Stimulated activated CD4-positive, alpha-beta T cell treated with anti-CD3 and anti-CD28 coated beads, Interleukin-1b, Interleukin-23, amount 100 ng/mL, for 1 hour (primary cell): Measurements from ENCODE around the gene MED19.
A peak's percentile ranks its signal among the peaks of the same experiment; 100 is the strongest.
"Not testable (repeated sequence)": the region's sequence is repeated elsewhere in the genome, so short reads cannot be mapped to it uniquely, and the experiment has no call there.

Experiments
- DNase-seq, 2 donors: peaks; one replicate each; pipeline ENCODE4 v3.0.0-alpha.2; 2020; ENCODE audit warnings: low read depth in 2 of 2

Gene MED19, protein sequence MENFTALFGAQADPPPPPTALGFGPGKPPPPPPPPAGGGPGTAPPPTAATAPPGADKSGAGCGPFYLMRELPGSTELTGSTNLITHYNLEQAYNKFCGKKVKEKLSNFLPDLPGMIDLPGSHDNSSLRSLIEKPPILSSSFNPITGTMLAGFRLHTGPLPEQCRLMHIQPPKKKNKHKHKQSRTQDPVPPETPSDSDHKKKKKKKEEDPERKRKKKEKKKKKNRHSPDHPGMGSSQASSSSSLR

DNA sequence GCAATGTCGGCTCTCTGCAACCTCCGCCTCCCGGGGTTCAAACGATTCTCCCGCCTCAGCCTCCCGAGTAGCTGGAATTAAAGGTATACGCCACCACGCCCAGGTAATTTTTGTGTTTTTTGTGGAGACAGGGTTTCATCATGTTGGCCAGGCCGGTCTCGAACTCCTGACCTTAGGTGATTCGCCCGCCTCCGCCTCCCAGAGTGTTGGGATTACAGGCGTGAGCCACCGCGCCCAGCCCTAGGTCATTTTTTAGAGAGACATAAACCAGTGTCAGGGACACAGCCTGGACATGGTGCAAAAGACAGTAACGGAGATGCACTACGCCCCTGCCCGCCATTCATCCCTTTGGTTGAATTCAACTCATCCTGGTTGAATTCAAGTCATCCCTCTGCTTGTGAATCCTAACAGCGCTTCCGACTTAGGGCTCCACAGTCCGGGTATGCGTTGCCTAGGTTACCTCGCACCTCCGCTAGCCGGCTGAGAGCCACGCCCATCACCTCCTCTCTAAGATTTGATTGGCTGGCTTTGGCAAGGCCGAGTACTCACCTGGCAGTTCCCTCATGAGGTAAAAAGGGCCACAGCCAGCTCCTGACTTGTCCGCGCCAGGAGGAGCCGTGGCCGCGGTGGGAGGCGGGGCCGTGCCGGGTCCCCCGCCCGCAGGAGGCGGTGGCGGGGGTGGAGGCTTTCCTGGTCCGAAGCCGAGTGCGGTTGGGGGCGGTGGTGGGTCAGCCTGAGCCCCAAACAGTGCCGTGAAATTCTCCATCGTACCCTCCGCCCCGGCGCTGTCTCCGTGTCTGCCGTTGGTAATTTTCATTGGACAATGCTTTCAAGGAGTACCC is at the start of gene MED19:
Gene MED19, minus strand, starts transcription at position 802 of the 842 bp plus-strand sequence. Its CDS starts 36 bp downstream, at position 766.
- DNase-seq, result peak; percentile 37 to 38

DNA sequence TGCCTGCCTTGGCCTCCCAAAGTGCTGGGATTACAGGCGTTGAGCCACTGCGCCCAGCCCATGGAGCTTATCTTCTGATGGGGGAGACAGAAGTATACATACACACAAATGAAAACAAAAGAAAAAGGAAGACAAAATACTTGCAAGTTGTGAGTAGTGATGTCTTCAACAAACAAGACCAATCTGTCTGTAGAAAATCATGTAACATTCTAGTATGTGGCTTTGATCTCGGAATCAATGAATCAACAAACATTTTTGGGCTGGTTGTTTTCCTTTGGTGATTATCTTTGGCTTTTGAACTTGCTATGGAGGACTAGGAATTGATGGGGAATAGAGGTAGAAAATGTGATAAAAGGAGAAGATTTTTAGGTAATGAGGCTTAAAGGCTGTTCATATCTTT is 46.2 kb upstream of the MED19 start:
- no peak for DNase-seq

DNA sequence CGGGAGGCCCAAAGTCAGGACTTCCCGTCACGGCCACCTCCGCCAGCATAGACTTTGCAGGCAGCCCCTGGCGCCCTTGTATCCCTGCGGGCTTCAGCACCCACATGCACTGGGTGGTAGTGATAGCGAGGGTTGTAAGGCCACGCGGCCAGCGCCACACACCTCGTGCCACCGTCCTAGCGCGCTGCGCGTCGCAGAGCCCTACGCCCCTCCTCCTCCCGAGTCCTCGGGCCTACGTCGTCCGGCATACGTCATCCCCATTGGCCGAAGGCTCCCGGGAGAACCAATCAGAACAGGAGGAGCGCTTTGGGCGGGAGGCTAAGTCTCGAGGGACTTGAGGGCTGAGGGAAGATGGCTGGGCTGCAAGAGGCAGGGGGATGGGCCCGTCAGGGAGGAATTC is 40.9 kb upstream of the MED19 start:
- DNase-seq, result no peak

DNA sequence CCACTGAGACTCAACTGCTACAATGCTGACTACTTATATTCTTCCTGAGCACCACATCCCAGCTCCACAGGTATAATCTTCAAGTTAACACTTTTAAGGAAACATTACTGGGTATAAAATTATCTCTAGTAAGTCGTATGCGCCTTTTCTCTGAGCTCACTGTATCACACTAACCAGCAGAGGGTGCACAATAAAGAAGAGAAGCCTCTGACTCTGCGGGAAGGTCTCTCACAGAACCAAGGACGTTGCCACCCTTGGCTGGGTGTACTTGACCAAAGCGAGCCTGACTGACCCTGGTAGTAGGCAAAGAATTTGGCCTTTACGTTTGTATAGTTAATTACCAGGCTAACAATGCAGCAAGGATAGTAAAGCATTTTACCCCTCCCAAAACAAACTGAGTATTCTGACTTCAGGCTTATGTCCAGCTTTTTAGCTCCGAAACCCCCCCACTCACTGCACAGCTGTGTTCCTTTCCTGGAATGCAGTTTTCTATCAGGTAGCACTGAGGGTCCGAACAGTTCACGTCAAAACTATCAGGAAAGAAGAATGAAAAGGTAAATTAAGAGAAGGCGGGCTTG is 39.8 kb upstream of the MED19 start, which contains the start of gene BTBD18:
Gene BTBD18, minus strand, starts transcription at position 144 of the 578 bp plus-strand sequence. CDS start 631 bp downstream, outside the sequence.
- DNase-seq, result no peak

DNA sequence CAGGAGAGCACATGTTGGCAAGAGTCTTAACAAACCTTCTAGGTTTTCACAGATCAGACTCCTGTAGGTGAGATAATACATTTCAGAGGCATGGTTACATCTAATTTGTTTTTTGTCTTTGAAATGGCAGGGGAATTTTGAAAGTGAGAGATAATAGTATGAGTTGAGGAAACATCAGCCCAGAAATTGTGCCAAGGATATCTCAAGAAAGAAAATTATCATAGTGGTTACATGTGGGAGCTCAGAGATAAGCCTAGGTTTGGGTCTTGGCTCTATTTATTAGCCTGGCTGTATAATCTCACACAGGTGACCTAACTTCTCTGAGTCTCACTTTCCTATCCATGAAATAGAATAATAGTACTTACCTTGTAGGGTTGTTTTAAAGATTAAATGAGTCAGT is 39.2 kb upstream of the MED19 start:
- no peak for DNase-seq

DNA sequence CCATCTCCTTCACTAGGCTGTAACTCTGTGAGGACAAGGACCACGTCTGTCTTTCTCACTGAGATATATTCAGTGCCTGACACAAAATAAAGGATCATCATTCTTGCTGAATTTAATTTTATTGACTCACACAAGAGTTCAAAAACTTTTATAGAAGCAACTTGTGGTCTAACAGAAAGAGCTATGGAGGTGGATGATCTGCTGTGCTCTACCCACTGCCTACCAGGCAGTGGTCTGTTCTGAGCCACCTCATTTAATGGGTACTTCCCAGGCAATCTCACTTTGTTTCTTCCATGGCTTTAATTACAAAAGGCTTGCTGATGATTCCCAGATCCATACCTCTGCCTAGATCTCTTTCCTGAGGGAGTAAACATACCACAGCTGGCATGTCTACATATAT is 34.9 kb upstream of the MED19 start:
- DNase-seq, result no peak

DNA sequence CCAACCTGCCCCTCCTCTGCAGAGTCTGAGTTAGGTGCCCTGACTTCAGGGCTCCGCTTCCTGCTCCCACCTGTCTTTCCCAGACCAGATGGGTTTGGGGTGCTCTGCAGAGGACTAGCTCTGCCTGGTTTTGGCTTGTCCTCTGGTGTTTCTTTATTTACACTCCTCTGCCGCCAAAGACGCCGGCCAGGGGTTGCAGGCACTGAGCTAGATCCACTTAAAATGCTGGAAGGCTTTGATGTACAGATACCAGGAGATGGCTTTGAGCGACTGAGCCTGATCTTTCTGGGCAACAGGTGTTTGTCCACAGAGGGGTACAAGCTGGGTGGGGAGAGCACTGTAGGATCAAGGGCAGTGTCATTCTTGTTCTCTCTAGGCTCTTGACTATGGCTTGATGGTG is 33.2 kb upstream of the MED19 start:
- no peak for DNase-seq

DNA sequence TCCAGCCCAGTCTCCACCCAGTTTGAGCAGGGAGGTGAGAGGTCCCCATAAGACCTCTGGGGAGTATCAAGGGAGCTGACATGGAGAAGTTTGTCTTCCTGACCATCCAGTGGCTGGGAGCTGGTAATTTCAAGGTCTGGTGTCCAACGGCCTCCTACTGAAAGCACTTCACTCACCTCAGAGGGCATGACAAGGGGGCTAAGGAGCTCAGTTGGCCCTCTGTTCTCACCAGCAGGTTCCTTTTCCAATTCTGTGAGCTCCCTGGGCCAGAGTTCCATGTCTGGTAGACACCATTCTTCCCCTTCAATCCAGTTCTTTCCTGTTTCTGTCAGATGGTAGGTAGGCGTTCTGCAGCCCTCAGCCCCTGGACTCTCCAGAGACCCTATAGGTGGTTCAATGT is 32.3 kb upstream of the MED19 start:
- no peak for DNase-seq

DNA sequence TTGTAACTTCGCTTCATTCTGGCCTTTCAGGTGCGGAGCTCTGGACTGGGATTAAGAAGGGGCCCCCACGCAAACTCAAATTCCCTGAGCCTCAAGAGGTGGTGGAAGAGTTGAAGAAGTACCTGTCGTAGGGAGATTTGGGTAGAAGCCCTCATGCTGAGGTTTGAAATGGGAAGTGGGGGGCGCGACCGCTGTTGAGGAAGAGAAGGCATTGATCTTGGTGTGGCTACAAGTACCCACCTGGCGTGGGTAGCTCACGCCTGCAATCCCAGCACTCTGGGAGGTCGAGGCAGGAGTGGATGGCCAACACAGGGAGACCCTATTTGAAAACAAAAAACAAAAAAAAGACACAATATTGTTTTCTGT is 30.1 kb upstream of the MED19 start:
- DNase-seq, result no peak

DNA sequence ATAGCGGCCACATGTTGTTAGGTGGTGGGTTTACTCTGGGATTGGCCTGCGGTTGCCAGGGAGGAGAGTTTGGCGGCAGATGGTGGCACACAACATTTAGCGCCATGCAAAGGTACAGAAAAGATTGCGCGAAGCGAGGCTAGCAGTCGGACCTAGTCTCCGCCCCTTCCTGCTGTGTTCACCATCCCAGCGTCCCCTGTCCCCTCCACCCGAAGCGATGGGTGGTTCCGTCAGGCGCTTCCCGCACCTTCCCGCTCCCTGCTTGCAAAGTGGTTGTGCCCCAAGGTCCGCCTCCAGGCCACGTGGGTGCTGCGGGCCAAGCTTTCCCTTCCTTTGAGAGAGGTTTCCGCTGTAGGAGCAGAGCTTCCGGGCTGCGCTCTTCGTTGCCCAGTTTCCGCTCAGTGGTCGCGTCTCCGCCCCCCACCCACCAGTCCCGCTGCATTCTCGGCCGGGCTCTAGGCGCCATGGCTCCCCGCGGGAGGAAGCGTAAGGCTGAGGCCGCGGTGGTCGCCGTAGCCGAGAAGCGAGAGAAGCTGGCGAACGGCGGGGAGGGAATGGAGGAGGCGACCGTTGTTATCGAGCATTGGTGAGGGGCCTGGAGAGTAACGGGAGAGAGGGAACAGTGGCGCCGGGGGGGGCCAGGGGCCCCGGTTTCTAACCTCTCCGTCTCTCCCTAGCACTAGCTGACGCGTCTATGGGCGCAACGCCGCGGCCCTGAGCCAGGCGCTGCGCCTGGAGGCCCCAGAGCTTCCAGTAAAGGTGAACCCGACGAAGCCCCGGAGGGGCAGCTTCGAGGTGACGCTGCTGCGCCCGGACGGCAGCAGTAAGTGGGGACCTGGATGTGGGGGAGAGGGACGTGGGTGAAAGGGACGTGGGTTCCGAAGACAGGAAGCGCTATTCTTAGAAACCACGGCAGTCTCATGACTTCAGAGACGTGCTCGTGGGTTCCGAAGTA is 29.4 kb upstream of the MED19 start, which contains the start of gene SELENOH:
Gene SELENOH, plus strand, starts transcription at position 360 of the 955 bp plus-strand sequence. Its CDS starts 105 bp downstream, at position 465.
- DNase-seq, result peak; percentile 78 to 89

DNA sequence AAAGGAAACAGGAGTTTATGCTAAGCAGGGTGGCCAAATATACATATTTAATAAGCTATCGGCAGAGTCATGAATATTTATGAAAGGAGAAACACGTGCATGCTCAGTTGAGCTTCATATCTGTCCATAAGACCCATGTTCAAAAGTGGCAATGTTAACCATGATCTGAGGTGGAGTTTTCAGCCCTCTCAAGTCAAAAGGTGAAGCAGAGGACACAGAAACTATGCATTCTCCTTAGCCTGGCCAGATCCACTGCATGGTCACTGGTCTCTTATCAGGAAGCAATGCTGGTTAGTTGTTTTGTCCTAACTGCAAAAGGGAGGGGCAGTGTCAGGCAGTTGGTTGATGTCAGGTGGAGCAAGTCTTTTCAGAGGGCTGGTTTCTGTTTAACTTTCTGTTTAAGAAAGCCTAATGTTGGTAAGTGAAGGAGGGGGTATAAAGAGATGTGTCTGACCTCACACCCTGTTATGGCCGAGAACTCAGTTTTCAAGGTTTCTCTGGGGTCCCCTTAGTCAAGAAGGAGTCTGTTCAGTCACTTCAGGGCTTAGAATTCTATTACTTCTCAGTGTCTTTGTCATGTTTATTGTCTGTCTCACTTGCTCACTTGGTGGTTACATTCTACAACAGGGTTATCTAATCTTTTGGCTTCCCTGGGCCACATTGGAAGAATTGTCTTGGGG is 23.7 kb upstream of the MED19 start:
- no peak for DNase-seq

DNA sequence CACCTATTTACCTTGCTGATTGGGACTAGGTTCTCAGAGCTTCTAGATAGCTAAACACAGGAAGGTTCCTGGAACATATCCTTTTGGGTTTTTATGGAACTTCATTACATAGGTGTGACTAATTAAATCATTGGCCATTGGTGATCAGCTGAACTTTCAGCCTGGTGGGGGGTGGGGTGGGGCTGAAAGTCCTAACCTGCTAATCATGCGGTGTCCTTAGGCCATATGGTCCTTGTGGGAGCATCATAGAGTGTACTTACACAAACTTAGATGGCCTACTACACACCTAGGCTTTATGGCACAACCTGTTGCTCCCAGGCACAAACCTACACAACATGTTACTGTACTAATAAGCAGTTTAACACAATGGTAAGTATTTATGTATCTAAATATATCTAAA is 20.6 kb upstream of the MED19 start:
- DNase-seq, result no peak

DNA sequence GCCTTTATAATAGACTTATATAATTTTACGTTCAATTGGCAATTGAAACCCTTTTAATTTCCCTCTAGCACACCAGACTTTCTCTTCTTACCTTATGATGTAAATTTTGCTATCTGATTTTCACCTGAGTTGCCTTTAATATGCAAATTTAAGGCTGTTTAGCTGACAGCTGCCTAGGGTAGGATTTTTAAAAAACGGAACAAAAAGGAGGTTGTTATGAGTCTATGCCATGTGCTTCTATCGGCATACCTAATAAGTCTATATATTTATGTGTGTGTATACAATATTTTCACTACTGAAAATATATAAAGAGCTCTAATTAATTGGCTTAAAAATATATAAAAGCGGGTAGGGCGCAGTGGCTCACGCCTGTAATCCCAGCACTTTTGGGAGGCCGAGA is 17.5 kb upstream of the MED19 start:
- DNase-seq, result no peak

DNA sequence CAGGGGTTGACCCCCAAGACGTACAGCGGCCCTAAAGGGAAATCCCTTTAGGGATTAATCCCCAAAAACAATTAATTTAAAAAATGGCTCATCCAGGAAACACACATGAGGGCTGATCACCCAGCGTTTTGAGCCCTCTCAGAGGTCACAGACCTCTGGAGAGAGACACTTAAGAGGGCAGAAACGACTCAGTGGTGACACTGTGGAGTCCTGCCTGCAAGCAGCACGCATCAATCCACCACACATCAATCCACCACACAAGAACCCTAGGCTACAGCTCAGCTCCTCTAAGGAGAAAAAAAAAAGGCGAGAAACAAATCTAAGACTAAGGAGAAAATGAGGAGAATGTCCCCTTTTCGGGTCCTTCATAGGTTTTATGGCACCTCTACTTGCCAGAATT is 16.8 kb upstream of the MED19 start:
- no peak for DNase-seq

DNA sequence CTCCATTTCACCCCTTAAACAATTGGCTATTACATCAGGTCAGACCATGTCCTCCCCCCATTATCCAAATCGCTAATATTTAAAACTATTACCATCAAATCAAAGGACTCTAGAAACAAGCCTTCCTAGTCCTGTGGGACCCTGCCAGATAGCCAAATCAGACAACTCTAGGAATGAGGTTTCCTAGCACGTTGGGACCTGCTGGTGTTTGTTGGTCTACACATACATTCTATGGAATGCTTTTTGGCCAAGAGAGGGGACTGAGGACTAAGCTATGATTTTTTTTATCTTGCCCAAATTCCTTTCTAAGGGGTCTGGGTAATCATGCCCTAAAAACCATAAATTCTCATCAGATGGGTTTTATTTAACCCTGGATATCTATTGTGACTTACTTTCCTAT is 15.2 kb upstream of the MED19 start:
- DNase-seq, result no peak

DNA sequence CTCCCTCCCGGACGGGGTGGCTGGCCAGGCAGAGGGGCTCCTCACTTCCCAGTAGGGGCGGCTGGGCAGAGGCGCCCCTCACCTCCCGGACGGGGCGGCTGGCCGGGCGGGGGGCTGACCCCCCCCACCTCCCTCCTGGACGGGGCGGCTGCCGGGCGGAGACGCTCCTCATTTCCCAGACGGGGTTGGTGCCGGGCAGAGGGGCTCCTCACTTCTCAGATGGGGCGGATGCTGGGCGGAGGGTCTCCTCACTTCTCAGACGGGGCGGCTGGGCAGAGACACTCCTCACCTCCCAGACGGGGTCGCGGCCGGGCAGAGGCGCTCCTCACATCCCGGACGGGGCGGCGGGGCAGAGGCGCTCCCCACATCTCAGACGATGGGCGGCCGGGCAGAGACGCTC is 4.7 kb upstream of the MED19 start:
- DNase-seq, result not testable (repeated sequence)

DNA sequence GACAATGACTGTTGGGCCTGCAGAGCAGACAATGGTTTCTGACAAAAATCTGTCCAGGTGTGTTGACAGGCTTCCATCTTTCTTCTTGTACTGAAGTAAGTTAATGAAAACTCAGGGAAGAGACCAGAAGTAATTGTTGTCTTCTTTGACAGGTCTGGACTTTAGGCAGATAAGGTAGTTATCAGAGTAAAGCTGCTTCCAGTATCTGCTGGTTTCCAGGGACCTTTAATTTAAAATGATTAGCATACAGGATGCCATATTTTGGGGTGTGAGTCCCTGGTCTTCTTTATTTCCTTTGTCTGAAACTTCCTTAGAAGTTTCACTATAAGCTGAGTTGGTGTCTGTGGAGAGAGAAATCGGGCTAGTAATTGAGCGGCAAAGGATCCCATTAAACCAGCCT is 1.8 kb upstream of the MED19 start:
- no peak for DNase-seq

DNA sequence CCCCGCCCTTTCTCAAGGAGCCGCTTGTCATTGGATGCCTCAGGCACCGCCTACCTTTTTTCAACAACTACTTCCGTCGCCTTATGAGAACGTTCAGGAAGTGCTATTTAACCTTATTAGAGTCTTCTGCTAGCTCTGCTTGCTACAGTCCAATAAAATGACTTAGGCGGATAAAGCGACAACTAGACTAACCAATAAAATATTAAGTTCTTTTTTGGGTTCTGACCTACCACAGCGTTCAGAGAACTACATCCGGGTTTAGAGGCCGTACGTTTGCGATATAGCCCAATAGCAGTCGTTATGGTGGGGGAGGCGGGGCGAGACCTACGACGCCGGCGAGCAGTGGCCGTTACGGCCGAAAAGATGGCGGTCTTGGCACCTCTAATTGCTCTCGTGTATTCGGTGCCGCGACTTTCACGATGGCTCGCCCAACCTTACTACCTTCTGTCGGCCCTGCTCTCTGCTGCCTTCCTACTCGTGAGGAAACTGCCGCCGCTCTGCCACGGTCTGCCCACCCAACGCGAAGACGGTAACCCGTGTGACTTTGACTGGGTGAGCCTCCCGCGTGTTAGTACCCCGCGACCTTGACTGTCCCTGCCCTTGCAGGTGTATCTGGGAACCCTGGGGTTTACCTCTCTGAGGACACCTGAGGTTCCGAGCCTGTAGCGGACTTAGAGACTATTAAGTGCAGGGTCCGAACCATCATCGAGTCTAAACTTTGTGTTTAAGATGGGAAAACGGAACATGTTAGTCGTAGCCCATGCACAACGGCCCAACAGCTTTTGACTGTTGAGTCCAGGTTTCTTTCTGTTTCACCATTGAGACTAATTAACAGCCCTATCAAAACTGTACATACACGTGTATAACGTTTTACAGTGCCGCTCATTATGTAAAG is 488 bp upstream of the MED19 start, which contains the start of gene TMX2:
Gene TMX2, plus strand, starts transcription at position 338 of the 895 bp plus-strand sequence. Its CDS starts 26 bp downstream, at position 364.
- DNase-seq, result peak; percentile 73 to 74

DNA sequence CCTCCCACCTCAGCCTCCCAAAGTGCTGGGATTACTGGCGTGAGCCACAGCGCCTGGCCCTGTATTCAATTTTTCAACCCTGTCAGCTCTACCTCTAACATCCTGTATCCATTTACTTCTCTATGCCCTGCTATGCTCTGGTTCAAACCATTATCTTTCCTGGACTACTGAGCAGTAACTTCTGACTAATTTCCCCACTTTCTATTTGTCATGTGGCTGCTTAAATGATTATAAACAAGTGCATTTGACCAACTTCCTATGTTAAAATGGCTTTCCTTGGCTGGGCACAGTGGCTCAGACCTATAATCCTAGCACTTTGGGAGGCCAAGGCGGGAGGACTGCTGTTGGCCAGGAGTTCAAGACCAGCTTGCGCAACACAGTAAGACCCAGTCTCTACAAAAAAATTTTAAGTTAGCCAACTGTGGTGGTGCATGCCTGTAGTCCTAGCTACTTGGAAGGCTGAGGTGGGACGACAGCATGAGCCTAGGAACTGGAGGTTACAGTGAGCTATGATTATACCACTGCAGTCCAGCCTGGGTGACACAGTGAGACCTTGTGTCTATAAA is 2.1 kb downstream of the MED19 start:
- DNase-seq, result no peak
